ENCODE results near the gene RNF207. TPM values are rescaled to one million over a fixed set of nuclear protein-coding genes. Genes with fewer than 3 reads are reported as not detected.

Gene RNF207
- total RNA-seq, 1 donor from 2014 or later, result not detected

- peak; percentile 14 for TF ChIP-seq CTCF (IDR thresholded peaks at IDR 0.05; ENCODE audit: unreplicated experiment)
- no peak for DNase-seq (ENCODE audit: low spot score)
- Mint-ChIP-seq H3K4me1 (ENCODE audit: unreplicated experiment) (peaks cover 6% of the 10 kb centered on the region), H3K27me3 (ENCODE audit: unreplicated experiment) (peaks cover 9% of the 10 kb centered on the region), H3K9me3 (ENCODE audit: unreplicated experiment) (no peaks in the 10 kb centered on the region), H3K36me3 (ENCODE audit: low read depth, unreplicated experiment) (peaks cover 4% of the 10 kb centered on the region), H3K4me3 (ENCODE audit: unreplicated experiment) (no peak overlapping the region), H3K27ac (ENCODE audit: unreplicated experiment) (no peak overlapping the region)
Observed at GRCh38 chr1:6162773-6163172, 43.1 kb upstream of the RNF207 start.

GRCh38 chr1:6163191-6163972 lies 42.5 kb upstream of the RNF207 start:
- Mint-ChIP-seq H3K9me3 (ENCODE audit: unreplicated experiment) (no peaks in the 10 kb centered on the region), H3K36me3 (ENCODE audit: low read depth, unreplicated experiment) (peaks cover 4% of the 10 kb centered on the region)

GRCh38 chr1:6163973-6164617 lies 41.8 kb upstream of the RNF207 start:
- no peaks in the 10 kb centered on the region for H3K9me3 Mint-ChIP-seq (ENCODE audit: unreplicated experiment)
- no peak overlapping the region for H3K4me3 Mint-ChIP-seq (ENCODE audit: unreplicated experiment)
- no peak for TF ChIP-seq CTCF (IDR thresholded peaks at IDR 0.05; ENCODE audit: unreplicated experiment)
- H3K27me3 Mint-ChIP-seq (ENCODE audit: unreplicated experiment), result peaks cover 14% of the 10 kb centered on the region
- H3K4me1 Mint-ChIP-seq (ENCODE audit: unreplicated experiment), result peaks cover 6% of the 10 kb centered on the region
- H3K27ac Mint-ChIP-seq (ENCODE audit: unreplicated experiment), result no peak overlapping the region
- DNase-seq (ENCODE audit: low spot score), result no peak
- peaks cover 3% of the 10 kb centered on the region for H3K36me3 Mint-ChIP-seq (ENCODE audit: low read depth, unreplicated experiment)

More at GRCh38 chr1:6163191-6163972, 42.5 kb upstream of the RNF207 start:
- Mint-ChIP-seq H3K4me1 (ENCODE audit: unreplicated experiment) (peaks cover 6% of the 10 kb centered on the region), H3K4me3 (ENCODE audit: unreplicated experiment) (no peak overlapping the region), H3K27me3 (ENCODE audit: unreplicated experiment) (peaks cover 10% of the 10 kb centered on the region), H3K27ac (ENCODE audit: unreplicated experiment) (no peak overlapping the region)
- DNase-seq (ENCODE audit: low spot score), result no peak
- TF ChIP-seq CTCF (IDR thresholded peaks at IDR 0.05; ENCODE audit: unreplicated experiment), result no peak

- no peak for TF ChIP-seq CTCF (IDR thresholded peaks at IDR 0.05; ENCODE audit: unreplicated experiment)
- Mint-ChIP-seq H3K27me3 (ENCODE audit: unreplicated experiment) (peaks cover 10% of the 10 kb centered on the region), H3K36me3 (ENCODE audit: low read depth, unreplicated experiment) (no peaks in the 10 kb centered on the region)
Observed at GRCh38 chr1:6165027-6165426, 40.9 kb upstream of the RNF207 start.

GRCh38 chr1:6165441-6165985 lies 40.4 kb upstream of the RNF207 start:
- Mint-ChIP-seq H3K4me3 (ENCODE audit: unreplicated experiment) (no peak overlapping the region), H3K9me3 (ENCODE audit: unreplicated experiment) (no peaks in the 10 kb centered on the region), H3K36me3 (ENCODE audit: low read depth, unreplicated experiment) (no peaks in the 10 kb centered on the region), H3K27ac (ENCODE audit: unreplicated experiment) (no peak overlapping the region), H3K27me3 (ENCODE audit: unreplicated experiment) (peaks cover 10% of the 10 kb centered on the region), H3K4me1 (ENCODE audit: unreplicated experiment) (peaks cover 3% of the 10 kb centered on the region)
- no peak for TF ChIP-seq CTCF (IDR thresholded peaks at IDR 0.05; ENCODE audit: unreplicated experiment)
- DNase-seq (ENCODE audit: low spot score), result no peak

More at GRCh38 chr1:6165027-6165426, 40.9 kb upstream of the RNF207 start:
- DNase-seq (ENCODE audit: low spot score), result no peak
- Mint-ChIP-seq H3K9me3 (ENCODE audit: unreplicated experiment) (no peaks in the 10 kb centered on the region), H3K4me1 (ENCODE audit: unreplicated experiment) (peaks cover 3% of the 10 kb centered on the region), H3K27ac (ENCODE audit: unreplicated experiment) (no peak overlapping the region), H3K4me3 (ENCODE audit: unreplicated experiment) (no peak overlapping the region)
